Transverse colon (tissue), 4 donors: Measurements from ENCODE around the gene SLC22A3. TPM values are rescaled to one million over a fixed set of nuclear protein-coding genes. Genes with fewer than 3 reads are reported as not detected.

Experiments used
- DNase-seq: peaks from one replicate; pipeline ENCODE4 v3.0.0-alpha.2; 2019
- H3K27ac ChIP-seq, 4 donors: fragments of 200-600 bp; sonication (generic); 2 replicates each; pipeline ENCODE4 v1.5.1; 2016 to 2018; ENCODE audit warnings: inconsistent platforms in 4 of 4
- H3K27me3 ChIP-seq: fragments of 200-600 bp; sonication (generic); 2 replicates; pipeline ENCODE4 v1.5.1; 2017; ENCODE audit warnings: inconsistent platforms
- H3K36me3 ChIP-seq, 4 donors: fragments of 200-600 bp; sonication (generic); 2 replicates each; pipeline ENCODE4 v1.5.1; 2017 to 2019; ENCODE audit warnings: inconsistent platforms in 4 of 4
- H3K4me1 ChIP-seq, 4 donors: fragments of 200-600 bp; sonication (generic); 2 replicates each; pipeline ENCODE4 v1.5.1; 2017 to 2020; ENCODE audit warnings: inconsistent platforms in 4 of 4
- H3K4me3 ChIP-seq, 4 donors: fragments of 200-600 bp; sonication (generic); 1 replicate in 1 of 4; 2 replicates in 3 of 4; pipeline versions ENCODE4 v1.5.1 to v1.6.1; 2017 to 2019; ENCODE audit warnings: inconsistent platforms in 4 of 4
- H3K9me3 ChIP-seq, 2 donors: fragments of 200-600 bp; sonication (generic); 2 replicates each; pipeline ENCODE4 v1.5.1; 2017 to 2019; ENCODE audit warnings: inconsistent platforms in 2 of 2
- CTCF ChIP-seq, 5 experiments: fragments of 200-600 bp in 3 of 5; fragments of 450-650 bp in 2 of 5; sonication (generic) in 3 of 5; IDR thresholded peaks; 1 replicate in 2 of 5; 2 replicates in 3 of 5; pipeline ENCODE4 v1.5.1; 2016 to 2017; ENCODE audit warnings: antibody characterized with exemption in 5 of 5, inconsistent platforms in 3 of 5, mild to moderate bottlenecking in 2 of 5, moderate library complexity in 1 of 5
- EP300 ChIP-seq: sonication (generic); formaldehyde crosslinking; IDR thresholded peaks from one replicate; pipeline ENCODE4 v1.6.1; 2017; ENCODE audit warnings: antibody characterized with exemption, low read depth
- POLR2A ChIP-seq: fragments of 450-650 bp; IDR thresholded peaks from one replicate; pipeline ENCODE4 v1.6.1; 2016; ENCODE audit warnings: antibody characterized with exemption, mild to moderate bottlenecking, moderate library complexity
- POLR2AphosphoS5 ChIP-seq, 3 donors: sonication (generic); formaldehyde crosslinking; IDR thresholded peaks; one replicate each; pipeline ENCODE4 v1.6.1; 2016; ENCODE audit warnings: antibody characterized with exemption in 3 of 3
- WGBS, 2 donors: methylation state at CpG; one replicate each; pipeline ENCODE4 v1.1.5; 2018; ENCODE audit warnings: low coverage in 1 of 2; 5-methylcytosine and 5-hydroxymethylcytosine counted together
- in situ Hi-C, 4 donors: fragments of 200-750 bp; cut with MboI; loops; one replicate each; pipeline versions ENCODE4 v1.15.0 to v1.15.1; 2017; ENCODE audit warnings: low sequenced_read_pairs in 3 of 4, low pct_ligation_motif_present in 1 of 4, low pct_unique_long_range_greater_than_20kb in 1 of 4
- intact Hi-C: fragments of 100-400 bp; cut with DNase I; formaldehyde crosslinking; loops from one replicate; pipeline ENCODE4 v1.15.1; 2023; ENCODE audit warnings: low total_unique reads
- total RNA-seq, 4 donors: library from RNA; depleted of rRNA; stranded (reverse); fragments of >200 nt; gene quantifications; one replicate each; pipeline ENCODE4 v1.1.0, GENCODE V29; 2016

Gene SLC22A3
- total RNA-seq, 4 donors from 2014 or later = 4.5 to 12.0 (median 6.9) TPM

GRCh38 chr6:160457823-160458222 is 109.6 kb downstream of the SLC22A3 start:
- Histone ChIP-seq H3K27me3 (no peaks in the 10 kb centered on the region), H3K27ac (no peak overlapping the region), H3K4me1 (peaks cover 3 to 24% (median 10%) of the 10 kb centered on the region in 4 donors), H3K36me3 (no peaks in the 10 kb centered on the region), H3K4me3 (no peak overlapping the region), H3K9me3 (no peaks in the 10 kb centered on the region)
- in situ Hi-C loops (loop anchor here (5.0 to 25.0 kb wide), 6 partner anchors 79 to 596 kb away; no protein-coding TSS in a partner anchor), intact Hi-C loops (loop anchor here (5.0 kb wide), 2 partner anchors 321 to 371 kb away; no protein-coding TSS in a partner anchor)
- 48 to 59% methylated on average over 2 to 4 of the region's 4 CpGs for WGBS, 2 donors
- DNase-seq = no peak
- TF ChIP-seq POLR2A (no peak), EP300 (no peak), CTCF (IDR thresholded peaks at IDR 0.05) (no peak), POLR2AphosphoS5 (IDR thresholded peaks at IDR 0.05) (no peak)

- TF ChIP-seq POLR2A (no peak), EP300 (no peak), POLR2AphosphoS5 (IDR thresholded peaks at IDR 0.05) (no peak), CTCF (IDR thresholded peaks at IDR 0.05) (no peak)
- intact Hi-C loops = no loop called here
- Histone ChIP-seq H3K9me3 (no peaks in the 10 kb centered on the region), H3K27me3 (no peaks in the 10 kb centered on the region), H3K27ac (no peak overlapping the region), H3K4me3 (no peak overlapping the region), H3K36me3 (no peaks in the 10 kb centered on the region), H3K4me1 (peaks cover 0 to 4% (median 0%) of the 10 kb centered on the region in 4 donors)
- in situ Hi-C loops = loop anchor here in 3 of 4 donors (25.0 kb wide), 1 partner anchor 599 kb away; no protein-coding TSS in a partner anchor
- no peak for DNase-seq
- WGBS, 2 donors = 79 to 80% methylated on average over 3 of the region's 3 CpGs
These were observed 113.5 kb downstream of the SLC22A3 start for GRCh38 chr6:160461641-160462040.

GRCh38 chr6:160462116-160462515 is 113.9 kb downstream of the SLC22A3 start:
- no peak for TF ChIP-seq POLR2AphosphoS5 (IDR thresholded peaks at IDR 0.05)
- TF ChIP-seq POLR2A = no peak
- no peak for TF ChIP-seq CTCF (IDR thresholded peaks at IDR 0.05)
- TF ChIP-seq EP300 = no peak
- intact Hi-C loops = no loop called here
- H3K4me3 ChIP-seq = no peak overlapping the region
- no peaks in the 10 kb centered on the region for H3K36me3 ChIP-seq
- DNase-seq = no peak
- in situ Hi-C loops = loop anchor here in 3 of 4 donors (25.0 kb wide), 1 partner anchor 600 kb away; no protein-coding TSS in a partner anchor
- H3K27me3 ChIP-seq = no peaks in the 10 kb centered on the region
- H3K27ac ChIP-seq = no peak overlapping the region
- no peaks in the 10 kb centered on the region for H3K9me3 ChIP-seq
- peaks cover 0 to 4% (median 0%) of the 10 kb centered on the region in 4 donors for H3K4me1 ChIP-seq

GRCh38 chr6:160462551-160463109 is 114.5 kb downstream of the SLC22A3 start:
- in situ Hi-C loops = loop anchor here in 3 of 4 donors (25.0 kb wide), 1 partner anchor 600 kb away; no protein-coding TSS in a partner anchor
- 72% methylated on average over 3 of the region's 3 CpGs; no CpG with 5 or more reads in 1 of the 2 donors for WGBS, 2 donors
- Histone ChIP-seq H3K4me1 (peaks cover 0 to 4% (median 0%) of the 10 kb centered on the region in 4 donors), H3K4me3 (no peak overlapping the region), H3K36me3 (no peaks in the 10 kb centered on the region), H3K9me3 (no peaks in the 10 kb centered on the region), H3K27me3 (no peaks in the 10 kb centered on the region), H3K27ac (no peak overlapping the region)
- TF ChIP-seq CTCF (IDR thresholded peaks at IDR 0.05) (no peak), EP300 (no peak), POLR2AphosphoS5 (IDR thresholded peaks at IDR 0.05) (no peak), POLR2A (no peak)
- intact Hi-C loops = no loop called here
- DNase-seq = peak; percentile 13
